NT2/D1 (cell line): ENCODE measurements around the gene MFAP5.

Source experiments
- DNase-seq: peaks from one replicate; pipeline ENCODE4 v3.0.0-alpha.2; 2011; ENCODE audit warnings: low read depth, low spot score
- H3K27me3 ChIP-seq: 2 replicates; pipeline ENCODE4 v1.6.0; 2011; ENCODE audit warnings: mild to moderate bottlenecking; ENCODE audit not compliant: insufficient read length, insufficient read depth
- H3K36me3 ChIP-seq: 2 replicates; pipeline ENCODE4 v1.6.1; 2011; ENCODE audit warnings: mild to moderate bottlenecking, low read length, mixed read lengths; ENCODE audit not compliant: insufficient read depth, insufficient read length
- H3K4me1 ChIP-seq: 2 replicates; pipeline ENCODE4 v1.5.1; 2011; ENCODE audit not compliant: insufficient read depth, insufficient read length
- H3K4me3 ChIP-seq: 2 replicates; pipeline ENCODE4 v1.5.1; 2011; ENCODE audit warnings: low read depth; ENCODE audit not compliant: insufficient read length
- H3K9ac ChIP-seq: 2 replicates; pipeline ENCODE4 v1.6.0; 2011; ENCODE audit warnings: low read depth; ENCODE audit not compliant: insufficient read length
- H3K9me3 ChIP-seq: 2 replicates; pipeline ENCODE4 v1.5.1; 2011; ENCODE audit warnings: mild to moderate bottlenecking, low read length; ENCODE audit not compliant: insufficient read depth
- SUZ12 ChIP-seq: IDR thresholded peaks from 2 replicates; pipeline ENCODE4 v1.6.1; 2011; ENCODE audit not compliant: insufficient read length, insufficient read depth; ENCODE audit errors: extremely low read depth
- YY1 ChIP-seq: IDR thresholded peaks from 2 replicates; pipeline ENCODE4 v1.6.1; 2011; ENCODE audit not compliant: insufficient read length, insufficient read depth
- ZNF274 ChIP-seq: IDR thresholded peaks from 2 replicates; pipeline ENCODE4 v1.6.1; 2011; ENCODE audit warnings: mild to moderate bottlenecking, low read depth, low read length

The MFAP5 gene

DNA sequence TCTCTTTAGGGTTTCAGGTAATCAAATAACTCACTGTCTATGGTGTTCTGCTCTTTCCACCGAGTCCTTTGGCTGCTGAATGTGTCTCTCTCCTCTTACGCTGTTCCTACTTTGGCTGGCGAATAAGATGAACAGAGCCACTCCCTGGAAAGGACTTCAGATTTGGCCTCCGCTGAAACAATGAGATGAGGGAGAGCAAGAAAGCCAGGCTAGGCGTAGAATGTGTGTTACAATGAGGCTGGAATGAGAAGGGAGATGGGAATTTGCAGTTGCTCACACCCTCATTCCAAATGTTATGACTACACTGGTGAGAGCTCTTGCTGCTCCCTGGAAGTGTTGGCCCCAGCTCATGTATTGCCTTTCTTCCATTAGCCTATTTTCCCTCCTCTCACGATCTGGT is at the start of gene MFAP5:
TSS of gene MFAP5 (minus strand) at position 234 of the 400 bp plus-strand sequence. CDS start 722 bp downstream, outside the sequence.
- no peak for TF ChIP-seq SUZ12
- TF ChIP-seq YY1 = no peak
- no peak for TF ChIP-seq ZNF274
- H3K9ac ChIP-seq = no peak within 1 kb of the TSS
- peaks cover 2% of the 10 kb centered on the region for H3K4me1 ChIP-seq
- H3K4me3 ChIP-seq = no peak within 1 kb of the TSS
- H3K9me3 ChIP-seq = no peaks in the 10 kb centered on the region
- DNase-seq = no peak
- peaks cover 5% of the 10 kb centered on the region for H3K36me3 ChIP-seq
- H3K27me3 ChIP-seq = no peaks in the 10 kb centered on the region

GRCh38 chr12:8709124-8709830 is 46.7 kb upstream of the MFAP5 start:
- Histone ChIP-seq H3K9me3 (no peaks in the 10 kb centered on the region), H3K36me3 (peaks cover 55% of the 10 kb centered on the region), H3K9ac (no peak overlapping the region), H3K4me1 (peaks cover 2% of the 10 kb centered on the region), H3K27me3 (no peaks in the 10 kb centered on the region), H3K4me3 (no peak overlapping the region)
- TF ChIP-seq ZNF274 (no peak), YY1 (no peak), SUZ12 (no peak)
- no peak for DNase-seq

GRCh38 chr12:8702159-8702558 is 39.5 kb upstream of the MFAP5 start:
- no peak for TF ChIP-seq YY1
- TF ChIP-seq SUZ12 = no peak
- no peak for TF ChIP-seq ZNF274
- no peak for DNase-seq
- H3K9ac ChIP-seq = no peak overlapping the region
- no peaks in the 10 kb centered on the region for H3K4me1 ChIP-seq
- H3K9me3 ChIP-seq = no peaks in the 10 kb centered on the region
- no peaks in the 10 kb centered on the region for H3K27me3 ChIP-seq
- no peak overlapping the region for H3K4me3 ChIP-seq
- H3K36me3 ChIP-seq = peaks cover 47% of the 10 kb centered on the region

GRCh38 chr12:8701046-8701660 is 38.5 kb upstream of the MFAP5 start:
- Histone ChIP-seq H3K9ac (no peak overlapping the region), H3K9me3 (no peaks in the 10 kb centered on the region), H3K36me3 (peaks cover 42% of the 10 kb centered on the region), H3K4me3 (no peak overlapping the region), H3K27me3 (no peaks in the 10 kb centered on the region), H3K4me1 (no peaks in the 10 kb centered on the region)
- DNase-seq = no peak
- TF ChIP-seq YY1 = no peak
- no peak for TF ChIP-seq ZNF274
- TF ChIP-seq SUZ12 = no peak

- DNase-seq = no peak
- Histone ChIP-seq H3K27me3 (no peaks in the 10 kb centered on the region), H3K9me3 (no peaks in the 10 kb centered on the region), H3K4me3 (peak overlapping the region; percentile 94), H3K4me1 (no peaks in the 10 kb centered on the region), H3K36me3 (peaks cover 33% of the 10 kb centered on the region), H3K9ac (peak overlapping the region; percentile 27)
- TF ChIP-seq ZNF274 (no peak), SUZ12 (no peak), YY1 (no peak)
These were observed 37.1 kb upstream of the MFAP5 start for GRCh38 chr12:8699714-8700113.

DNA sequence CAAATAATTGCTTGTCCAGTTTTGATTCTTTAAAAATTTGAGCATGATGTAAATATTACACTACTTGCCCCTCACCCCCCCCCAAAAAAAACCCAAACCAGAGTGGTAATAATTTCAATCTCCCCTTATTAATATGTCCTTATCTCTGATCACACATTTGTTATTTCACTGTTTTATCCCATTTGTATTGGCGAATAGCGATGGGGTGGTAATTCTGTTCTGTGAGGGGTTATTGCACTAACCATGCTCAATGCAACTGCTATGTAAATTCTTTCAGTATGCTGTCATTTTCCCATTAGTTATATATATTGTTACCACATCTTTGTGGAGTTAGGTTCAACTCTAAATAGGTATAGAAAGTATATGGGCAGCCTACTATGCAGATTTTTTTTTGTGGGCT is 36.3 kb upstream of the MFAP5 start:
- H3K27me3 ChIP-seq = no peaks in the 10 kb centered on the region
- H3K4me1 ChIP-seq = no peaks in the 10 kb centered on the region
- DNase-seq = no peak
- peaks cover 27% of the 10 kb centered on the region for H3K36me3 ChIP-seq
- TF ChIP-seq SUZ12 = no peak
- no peaks in the 10 kb centered on the region for H3K9me3 ChIP-seq
- H3K4me3 ChIP-seq = peak overlapping the region; percentile 94
- peak overlapping the region; percentile 96 for H3K9ac ChIP-seq

- Histone ChIP-seq H3K9ac (peak overlapping the region; percentile 96), H3K9me3 (no peaks in the 10 kb centered on the region), H3K4me1 (no peaks in the 10 kb centered on the region)
These were observed 35.7 kb upstream of the MFAP5 start for GRCh38 chr12:8698132-8698851.

More at GRCh38 chr12:8698132-8698851, 35.7 kb upstream of the MFAP5 start:
- DNase-seq = peak; percentile 87
- Histone ChIP-seq H3K27me3 (no peaks in the 10 kb centered on the region), H3K36me3 (peaks cover 21% of the 10 kb centered on the region), H3K4me3 (peak overlapping the region; percentile 94)
- TF ChIP-seq YY1 (no peak), SUZ12 (no peak), ZNF274 (no peak)
